HCT116 (cell line): Measurements from ENCODE around the gene LIN7B.

ENCODE experiments used
- SP1 ChIP-seq: IDR thresholded peaks from 2 replicates; pipeline ENCODE4 v1.6.1; 2012; ENCODE audit warnings: low read depth
- SRF ChIP-seq: IDR thresholded peaks from 2 replicates; pipeline ENCODE4 v1.6.1; 2012; ENCODE audit warnings: low read depth

DNA sequence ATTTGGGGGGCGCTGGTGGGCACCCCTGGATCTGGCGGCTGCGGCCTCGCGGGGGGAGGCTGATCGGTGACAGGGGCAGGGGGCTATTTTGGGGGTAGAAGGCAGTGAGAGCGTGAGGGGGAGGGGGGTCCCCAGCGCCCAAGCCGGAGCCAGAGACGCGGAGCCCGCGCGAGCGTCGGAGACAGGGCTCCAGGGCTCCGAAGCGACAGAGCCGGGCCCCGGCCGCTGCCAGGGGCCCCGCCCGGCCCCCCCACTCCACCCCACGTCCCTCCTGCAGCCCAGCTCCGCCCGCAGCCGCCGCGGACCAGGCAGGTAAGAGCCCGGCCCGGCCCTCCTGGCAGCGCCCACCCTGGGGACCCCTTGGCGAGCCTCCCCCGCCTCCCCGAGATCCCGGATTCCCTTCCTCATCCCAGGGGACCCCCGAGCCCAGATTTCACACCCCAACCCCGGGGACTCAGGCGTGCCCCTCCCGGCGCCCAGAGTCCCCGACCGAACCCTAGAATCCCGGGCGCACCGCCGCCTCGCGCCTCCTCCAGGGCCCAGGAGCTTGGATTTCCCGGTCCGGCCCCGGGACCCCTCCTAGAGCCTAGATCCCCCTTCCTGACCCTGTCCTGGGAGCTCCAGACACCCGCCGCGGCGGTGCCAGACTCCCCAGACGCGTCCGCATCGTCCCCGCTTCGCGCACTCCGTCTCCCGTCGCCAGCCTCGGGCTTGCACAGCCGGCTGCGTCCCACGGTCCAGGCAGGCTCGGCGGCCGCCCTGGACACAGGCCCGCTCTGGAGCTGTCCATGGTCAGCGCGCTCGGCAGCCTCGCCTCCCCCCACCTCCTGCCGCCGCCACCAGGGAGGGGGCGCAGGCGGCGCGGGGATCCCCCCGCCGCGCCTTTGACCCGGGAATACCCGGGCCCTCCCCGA lies 5.5 kb downstream of the LIN7B start, which contains the start of gene PPFIA3:
- TF ChIP-seq SP1 (no peak), SRF (no peak)
